Measurements from ENCODE around the gene NDUFAF2. TPM values are rescaled to one million over a fixed set of nuclear protein-coding genes. Genes with fewer than 3 reads are reported as not detected.

The NDUFAF2 gene
- total RNA-seq, 1 donor from 2014 or later, result 33.1 TPM

DNA sequence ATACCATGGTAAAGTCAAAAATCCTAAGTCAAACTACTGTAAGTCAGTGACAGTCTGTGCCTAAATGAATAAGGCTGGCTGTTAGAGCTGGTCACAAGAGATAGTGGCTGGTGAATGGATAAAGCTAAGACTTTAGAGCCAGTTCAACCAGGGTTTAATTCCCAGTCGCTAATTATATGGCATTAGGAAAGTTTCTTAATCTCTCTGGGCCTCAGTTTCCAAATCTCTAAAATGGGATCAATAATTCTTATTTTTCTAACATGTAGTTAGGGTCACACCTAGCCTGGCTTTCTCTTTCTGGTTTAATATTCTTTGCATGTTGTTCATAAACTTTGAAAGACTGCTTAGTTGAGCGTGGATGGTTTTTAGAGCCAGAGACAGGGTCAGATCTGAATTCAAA lies 152.5 kb downstream of the NDUFAF2 start:
- Histone ChIP-seq H3K27ac (no peak overlapping the region), H3K9me3 (no peaks in the 10 kb centered on the region), H3K4me3 (no peak overlapping the region), H3K36me3 (peaks cover 0 to 5% of the 10 kb centered on the region in 2 donors), H3K27me3 (no peaks in the 10 kb centered on the region), H3K4me1 (peaks cover 7% of the 10 kb centered on the region)
- TF ChIP-seq CTCF (IDR thresholded peaks at IDR 0.05) (no peak), POLR2AphosphoS5 (IDR thresholded peaks at IDR 0.05; ENCODE audit: insufficient read depth in 1 of 2, low read depth in 1 of 2) (no peak), POLR2A (IDR thresholded peaks at IDR 0.05) (no peak)
- no peak for DNase-seq (ENCODE audit: extremely low spot score in 2 of 2)
- intact Hi-C loops (cut with DNase I), result no loop called here

DNA sequence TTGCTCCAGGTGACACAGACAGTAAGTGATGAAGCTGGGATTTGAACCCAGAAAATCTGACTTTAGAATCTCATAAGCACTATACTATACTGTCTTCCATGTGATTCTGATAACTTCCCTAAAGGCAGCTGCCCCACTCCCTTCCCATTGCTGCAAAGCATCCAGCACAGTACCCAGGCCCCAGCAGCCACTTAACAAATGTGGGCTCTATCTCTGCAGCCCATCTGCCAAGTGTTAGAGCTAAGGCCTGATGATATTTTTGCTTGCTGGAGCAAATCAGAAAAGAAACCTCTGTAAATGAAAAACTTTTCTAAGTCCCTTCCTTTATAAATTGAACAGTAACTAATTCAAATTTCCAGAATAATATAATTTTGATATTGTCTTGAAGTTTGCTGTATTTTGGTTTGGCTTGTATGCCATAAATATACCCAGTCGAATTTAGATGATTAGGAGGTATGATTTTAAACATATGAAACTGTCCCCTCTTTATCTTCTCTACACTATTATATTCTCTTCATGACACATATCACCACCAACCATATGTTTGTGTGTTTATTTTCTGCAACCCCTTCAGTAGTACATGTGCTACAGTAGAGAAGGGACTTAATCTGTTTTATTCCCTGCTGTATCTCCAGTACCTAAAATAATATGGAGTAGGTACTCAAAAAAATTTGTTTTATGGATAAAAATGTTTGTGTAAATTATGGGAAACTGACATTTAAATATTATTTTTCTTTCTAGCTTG lies 153.4 kb downstream of the NDUFAF2 start:
- Histone ChIP-seq H3K4me1 (no peaks in the 10 kb centered on the region), H3K27me3 (no peaks in the 10 kb centered on the region), H3K36me3 (peaks cover 0 to 5% of the 10 kb centered on the region in 2 donors), H3K4me3 (no peak overlapping the region), H3K9me3 (no peaks in the 10 kb centered on the region), H3K27ac (no peak overlapping the region)
- intact Hi-C loops (cut with DNase I), result no loop called here
- DNase-seq (ENCODE audit: extremely low spot score in 2 of 2), result no peak
- no peak for TF ChIP-seq POLR2AphosphoS5 (IDR thresholded peaks at IDR 0.05; ENCODE audit: insufficient read depth in 1 of 2, low read depth in 1 of 2)
- no peak for TF ChIP-seq POLR2A (IDR thresholded peaks at IDR 0.05)
- no peak for TF ChIP-seq CTCF (IDR thresholded peaks at IDR 0.05)

GRCh38 chr5:61100437-61100836 lies 155.4 kb downstream of the NDUFAF2 start:
- Histone ChIP-seq H3K36me3 (peaks cover 0 to 5% of the 10 kb centered on the region in 2 donors), H3K27ac (no peak overlapping the region), H3K4me1 (no peaks in the 10 kb centered on the region), H3K4me3 (no peak overlapping the region), H3K27me3 (no peaks in the 10 kb centered on the region), H3K9me3 (no peaks in the 10 kb centered on the region)
- intact Hi-C loops (cut with DNase I), result no loop called here
- no peak for TF ChIP-seq POLR2A (IDR thresholded peaks at IDR 0.05)
- TF ChIP-seq CTCF (IDR thresholded peaks at IDR 0.05), result no peak
- TF ChIP-seq POLR2AphosphoS5 (IDR thresholded peaks at IDR 0.05; ENCODE audit: insufficient read depth in 1 of 2, low read depth in 1 of 2), result no peak
- no peak for DNase-seq (ENCODE audit: extremely low spot score in 2 of 2)

GRCh38 chr5:61114441-61114840 lies 169.4 kb downstream of the NDUFAF2 start:
- H3K4me1 ChIP-seq, result no peaks in the 10 kb centered on the region
- no peaks in the 10 kb centered on the region for H3K27me3 ChIP-seq
- H3K27ac ChIP-seq, result no peak overlapping the region
- H3K9me3 ChIP-seq, result no peaks in the 10 kb centered on the region
- DNase-seq (ENCODE audit: extremely low spot score in 2 of 2), result no peak
- intact Hi-C loops (cut with DNase I), result no loop called here
- H3K36me3 ChIP-seq, result no peaks in the 10 kb centered on the region
- TF ChIP-seq CTCF (IDR thresholded peaks at IDR 0.05), result no peak
- TF ChIP-seq POLR2AphosphoS5 (IDR thresholded peaks at IDR 0.05; ENCODE audit: insufficient read depth in 1 of 2, low read depth in 1 of 2), result no peak
- TF ChIP-seq POLR2A (IDR thresholded peaks at IDR 0.05), result no peak
- H3K4me3 ChIP-seq, result no peak overlapping the region

DNA sequence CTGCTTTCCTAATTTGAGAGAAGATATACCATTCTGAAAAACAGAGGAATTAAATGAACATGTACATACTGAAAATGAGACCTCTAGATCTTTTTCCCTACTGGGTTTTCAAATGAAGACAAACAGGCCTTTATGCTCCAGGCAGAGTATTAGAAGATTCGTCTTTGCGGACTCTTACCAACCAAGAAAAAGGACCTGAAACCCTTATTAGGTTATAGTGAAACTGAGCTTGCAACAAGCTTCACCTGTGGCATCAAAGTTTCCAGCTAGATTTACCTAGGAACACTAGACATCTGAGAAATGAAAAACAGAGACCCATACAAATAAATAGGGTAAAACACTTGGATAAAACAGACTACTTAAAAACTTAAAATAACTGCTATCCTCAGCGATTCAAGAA lies 171.0 kb downstream of the NDUFAF2 start:
- no peak for TF ChIP-seq POLR2A (IDR thresholded peaks at IDR 0.05)
- TF ChIP-seq CTCF (IDR thresholded peaks at IDR 0.05), result no peak
- no peak for TF ChIP-seq POLR2AphosphoS5 (IDR thresholded peaks at IDR 0.05; ENCODE audit: insufficient read depth in 1 of 2, low read depth in 1 of 2)
- Histone ChIP-seq H3K27me3 (no peaks in the 10 kb centered on the region), H3K4me1 (no peaks in the 10 kb centered on the region), H3K27ac (no peak overlapping the region), H3K9me3 (no peaks in the 10 kb centered on the region), H3K36me3 (no peaks in the 10 kb centered on the region), H3K4me3 (no peak overlapping the region)
- no peak for DNase-seq (ENCODE audit: extremely low spot score in 2 of 2)
- intact Hi-C loops (cut with DNase I), result no loop called here
